Stimulated activated CD4-positive, alpha-beta T cell treated with anti-CD3 and anti-CD28 coated beads, Interleukin-1b, Interleukin-23, amount 100 ng/mL, for 1 hour (primary cell): ENCODE measurements around the gene PRM2.
"Not testable (repeated sequence)": the region's sequence is repeated elsewhere in the genome, so short reads cannot be mapped to it uniquely, and the experiment has no call there.

Experiments
- DNase-seq, 2 donors: peaks; one replicate each; pipeline ENCODE4 v3.0.0-alpha.2; 2020; ENCODE audit warnings: low read depth in 2 of 2

Gene PRM2

GRCh38 chr16:11289696-11290095 lies 13.4 kb upstream of the PRM2 start:
- not testable (repeated sequence) for DNase-seq

GRCh38 chr16:11289202-11289601 lies 12.9 kb upstream of the PRM2 start:
- no peak for DNase-seq

- DNase-seq: no peak
These were observed 9.6 kb upstream of the PRM2 start for GRCh38 chr16:11285842-11286241.

- DNase-seq: no peak
These were observed 7.6 kb upstream of the PRM2 start for GRCh38 chr16:11283820-11284248.

GRCh38 chr16:11280616-11281522 lies 4.6 kb upstream of the PRM2 start, which contains the start of gene PRM1:
Gene PRM1, minus strand, starts transcription at chr16:11281330. Its CDS starts 92 bp downstream, at chr16:11281238.
- DNase-seq: no peak

GRCh38 chr16:11278681-11279628 lies 2.7 kb upstream of the PRM2 start:
- no peak for DNase-seq

- DNase-seq: no peak
These were observed 1.5 kb upstream of the PRM2 start for GRCh38 chr16:11277607-11278337.

GRCh38 chr16:11276896-11277593 lies 765 bp upstream of the PRM2 start:
- no peak for DNase-seq

- no peak for DNase-seq
These were observed 1.3 kb downstream of the PRM2 start for GRCh38 chr16:11274964-11275363.

- no peak for DNase-seq
These were observed 2.5 kb downstream of the PRM2 start for GRCh38 chr16:11273721-11274324.

GRCh38 chr16:11272921-11273720 lies 3.2 kb downstream of the PRM2 start, which contains the start of gene PRM3:
Gene PRM3, minus strand, starts transcription at chr16:11273629. Its CDS starts 34 bp downstream, at chr16:11273595.
- no peak for DNase-seq

- no peak for DNase-seq
These were observed 3.8 kb downstream of the PRM2 start for GRCh38 chr16:11272484-11272883.

- DNase-seq: no peak
These were observed 4.7 kb downstream of the PRM2 start for GRCh38 chr16:11271610-11272009.

- no peak for DNase-seq
These were observed 5.6 kb downstream of the PRM2 start for GRCh38 chr16:11270602-11271162.

- DNase-seq: no peak
These were observed 7.3 kb downstream of the PRM2 start, which contains the start of gene TNP2 for GRCh38 chr16:11268921-11269375. Gene TNP2, minus strand, starts transcription at chr16:11269325. Its CDS starts 63 bp downstream, at chr16:11269262.

GRCh38 chr16:11265124-11265523 lies 11.2 kb downstream of the PRM2 start:
- no peak for DNase-seq

- no peak for DNase-seq
These were observed 12.0 kb downstream of the PRM2 start for GRCh38 chr16:11264155-11264832.

GRCh38 chr16:11263737-11264136 lies 12.5 kb downstream of the PRM2 start:
- no peak for DNase-seq
